Stomach (tissue), 9 donors: Measurements from ENCODE around the gene C16orf89. TPM values are rescaled to one million over a fixed set of nuclear protein-coding genes. Genes with fewer than 3 reads are reported as not detected.

ENCODE experiments used
- DNase-seq, 2 donors: peaks; one replicate each; pipeline versions ENCODE4 v3.0.0 to v3.0.0-alpha.2; 2013 to 2019
- H3K27ac ChIP-seq, 5 donors: fragments of 200-600 bp in 4 of 5; sonication (generic) in 4 of 5; one replicate each; pipeline ENCODE4 v1.5.1; 2013 to 2019; ENCODE audit warnings: mild to moderate bottlenecking in 1 of 5, moderate library complexity in 1 of 5
- H3K27me3 ChIP-seq, 3 donors: fragments of 200-600 bp; sonication (generic); one replicate each; pipeline ENCODE4 v1.5.1; 2017 to 2019; ENCODE audit warnings: mixed run types in 1 of 3
- H3K36me3 ChIP-seq, 4 donors: fragments of 200-600 bp; sonication (generic); 1 replicate in 3 of 4; 2 replicates in 1 of 4; pipeline ENCODE4 v1.5.1; 2016 to 2019
- H3K4me1 ChIP-seq, 4 donors: fragments of 200-600 bp; sonication (generic); one replicate each; pipeline ENCODE4 v1.5.1; 2016 to 2019
- H3K4me3 ChIP-seq, 4 donors: fragments of 200-600 bp; sonication (generic) in 3 of 4; one replicate each; pipeline ENCODE4 v1.5.1; 2016 to 2019; ENCODE audit warnings: mild to moderate bottlenecking in 1 of 4
- H3K9me3 ChIP-seq, 4 donors: fragments of 200-600 bp; sonication (generic); one replicate each; pipeline ENCODE4 v1.5.1; 2016 to 2019
- CTCF ChIP-seq, 7 experiments: fragments of 450-650 bp in 4 of 7; fragments of 200-600 bp in 3 of 7; sonication (generic) in 3 of 7; IDR thresholded peaks; one replicate each; pipeline ENCODE4 v1.5.1; 2016 to 2019; ENCODE audit warnings: antibody characterized with exemption in 7 of 7, control low read depth in 2 of 7, mild to moderate bottlenecking in 1 of 7
- EP300 ChIP-seq: sonication (generic); formaldehyde crosslinking; IDR thresholded peaks from one replicate; pipeline ENCODE4 v1.6.1; 2017; ENCODE audit warnings: antibody characterized with exemption
- POLR2A ChIP-seq, 4 donors: fragments of 450-650 bp; IDR thresholded peaks; one replicate each; pipeline ENCODE4 v1.6.1; 2016; ENCODE audit warnings: antibody characterized with exemption in 4 of 4, control low read depth in 2 of 4, mild to moderate bottlenecking in 1 of 4, moderate library complexity in 1 of 4
- POLR2AphosphoS5 ChIP-seq, 3 donors: sonication (generic); formaldehyde crosslinking; IDR thresholded peaks; one replicate each; pipeline ENCODE4 v1.6.1; 2016; ENCODE audit warnings: antibody characterized with exemption in 3 of 3
- WGBS, 5 donors: extraction: QIAGEN DNeasy Blood & Tissue Kit in 3 of 5; methylation state at CpG; one replicate each; pipeline versions ENCODE4 v1.1.5 to v1.1.7; 2013 to 2018; 5-methylcytosine and 5-hydroxymethylcytosine counted together
- intact Hi-C: fragments of 100-400 bp; cut with DNase I; formaldehyde crosslinking; loops from one replicate; pipeline ENCODE4 v1.15.1; 2023; ENCODE audit warnings: low total_unique reads
- polyA plus RNA-seq, 3 donors: library from polyadenylated mRNA; stranded (reverse); fragments of 200-250 nt; gene quantifications; one replicate each; pipeline ENCODE4 v1.2.3, GENCODE V29; 2013
- total RNA-seq, 5 donors: library from RNA; depleted of rRNA; stranded (reverse); fragments of >200 nt; gene quantifications; one replicate each; pipeline versions ENCODE4 v1.1.0 to v1.2.3, GENCODE V29; 2014 to 2016
- donor health status: healthy with polysubstance abuse.
- donor health status: Bipolar disorder and iron deficiency.
- donor health status: healthy.

The C16orf89 gene
- total and polyA plus RNA-seq, 8 donors, result 7.6 to 135 (median 71.1) TPM

GRCh38 chr16:5018793-5019192 lies 47.0 kb downstream of the C16orf89 start:
- 40 to 62% (median 50%) methylated on average over 9 of the region's 9 CpGs for WGBS, 5 donors
- TF ChIP-seq CTCF (IDR thresholded peaks at IDR 0.05), result no peak
- TF ChIP-seq POLR2AphosphoS5 (IDR thresholded peaks at IDR 0.05), result no peak
- TF ChIP-seq POLR2A (IDR thresholded peaks at IDR 0.05), result no peak
- H3K9me3 ChIP-seq, result no peaks in the 10 kb centered on the region
- no peak overlapping the region for H3K27ac ChIP-seq
- H3K27me3 ChIP-seq, result peaks cover 0 to 17% (median 0%) of the 10 kb centered on the region in 3 donors
- peaks cover 0 to 3% (median 1%) of the 10 kb centered on the region in 4 donors for H3K4me1 ChIP-seq
- peak in 1 of 2 donors; percentile 73 for DNase-seq
- H3K36me3 ChIP-seq, result no peaks in the 10 kb centered on the region
- intact Hi-C loops, result no loop called here
- H3K4me3 ChIP-seq, result no peak overlapping the region

- no peak overlapping the region for H3K27ac ChIP-seq
- peaks cover 0 to 17% (median 0%) of the 10 kb centered on the region in 3 donors for H3K27me3 ChIP-seq
- DNase-seq, result no peak
- no peaks in the 10 kb centered on the region for H3K36me3 ChIP-seq
- intact Hi-C loops, result no loop called here
- TF ChIP-seq CTCF (IDR thresholded peaks at IDR 0.05), result no peak
- TF ChIP-seq EP300, result no peak
- no peak for TF ChIP-seq POLR2A (IDR thresholded peaks at IDR 0.05)
- no peak for TF ChIP-seq POLR2AphosphoS5 (IDR thresholded peaks at IDR 0.05)
- no peaks in the 10 kb centered on the region for H3K9me3 ChIP-seq
- WGBS, 5 donors, result 87 to 95% (median 93%) methylated on average over 5 of the region's 5 CpGs
- no peaks in the 10 kb centered on the region for H3K4me1 ChIP-seq
- H3K4me3 ChIP-seq, result no peak overlapping the region
Observed at GRCh38 chr16:5017678-5017969, 48.1 kb downstream of the C16orf89 start.

GRCh38 chr16:5016967-5017677 lies 48.6 kb downstream of the C16orf89 start:
- H3K4me1 ChIP-seq, result no peaks in the 10 kb centered on the region
- no peak overlapping the region for H3K27ac ChIP-seq
- H3K4me3 ChIP-seq, result no peak overlapping the region
- peaks cover 0 to 15% (median 0%) of the 10 kb centered on the region in 3 donors for H3K27me3 ChIP-seq
- TF ChIP-seq EP300, result no peak
- no peak for TF ChIP-seq POLR2A (IDR thresholded peaks at IDR 0.05)
- no peak for TF ChIP-seq POLR2AphosphoS5 (IDR thresholded peaks at IDR 0.05)
- no peak for TF ChIP-seq CTCF (IDR thresholded peaks at IDR 0.05)
- no peaks in the 10 kb centered on the region for H3K36me3 ChIP-seq
- intact Hi-C loops, result no loop called here
- 72 to 85% (median 78%) methylated on average over 6 of the region's 6 CpGs for WGBS, 5 donors
- no peak for DNase-seq
- no peaks in the 10 kb centered on the region for H3K9me3 ChIP-seq

GRCh38 chr16:5015887-5016286 lies 49.9 kb downstream of the C16orf89 start:
- Histone ChIP-seq H3K27me3 (peaks cover 0 to 10% (median 0%) of the 10 kb centered on the region in 3 donors), H3K27ac (no peak overlapping the region), H3K9me3 (no peaks in the 10 kb centered on the region), H3K4me3 (no peak overlapping the region), H3K4me1 (no peaks in the 10 kb centered on the region), H3K36me3 (no peaks in the 10 kb centered on the region)
- intact Hi-C loops, result no loop called here
- 81 to 97% (median 89%) methylated on average over 4 of the region's 4 CpGs for WGBS, 5 donors
- DNase-seq, result no peak
- TF ChIP-seq CTCF (IDR thresholded peaks at IDR 0.05) (no peak), POLR2A (IDR thresholded peaks at IDR 0.05) (no peak), EP300 (no peak), POLR2AphosphoS5 (IDR thresholded peaks at IDR 0.05) (no peak)
